Measurements from ENCODE around the gene SRSF5. TPM values are rescaled to one million over a fixed set of nuclear protein-coding genes. Genes with fewer than 3 reads are reported as not detected.

Gene SRSF5
- polyA plus RNA-seq, 3 donors: 410 to 554 (median 502) TPM

DNA sequence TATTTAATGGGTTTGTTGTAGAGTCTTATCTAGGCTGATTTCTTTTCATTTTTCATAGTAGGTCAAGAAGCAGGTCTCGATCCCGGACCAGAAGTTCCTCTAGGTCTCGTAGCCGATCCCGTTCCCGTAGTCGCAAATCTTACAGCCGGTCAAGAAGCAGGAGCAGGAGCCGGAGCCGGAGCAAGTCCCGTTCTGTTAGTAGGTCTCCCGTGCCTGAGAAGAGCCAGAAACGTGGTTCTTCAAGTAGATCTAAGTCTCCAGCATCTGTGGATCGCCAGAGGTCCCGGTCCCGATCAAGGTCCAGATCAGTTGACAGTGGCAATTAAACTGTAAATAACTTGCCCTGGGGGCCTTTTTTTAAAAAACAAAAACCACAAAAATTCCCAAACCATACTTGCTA, 4.2 kb downstream of the SRSF5 start:
- Histone ChIP-seq H3K4me1 (ENCODE audit: control insufficient read depth in 1 of 2, insufficient read depth in 2 of 2, low read length in 2 of 2) (peaks cover 16 to 24% of the 10 kb centered on the region in 2 donors), H3K36me3 (replicated peaks in 1 of 2; ENCODE audit: control insufficient read depth in 1 of 2, insufficient read depth in 2 of 2, low read length in 2 of 2) (peaks cover 78 to 84% of the 10 kb centered on the region in 2 donors), H3K79me2 (ENCODE audit: insufficient read depth, low read length) (peaks cover 88% of the 10 kb centered on the region), H3K27ac (ENCODE audit: low read depth in 1 of 2, low read length in 2 of 2) (no peak overlapping the region), H3K4me3 (replicated peaks in 1 of 3; ENCODE audit: low read depth in 2 of 3, low read length in 3 of 3) (no peak overlapping the region), H3K9ac (ENCODE audit: insufficient read depth, low read length, poor library complexity, severe bottlenecking) (no peak overlapping the region), H4K20me1 (ENCODE audit: insufficient read depth, low read length) (peaks cover 85% of the 10 kb centered on the region), H3K27me3 (ENCODE audit: control insufficient read depth in 2 of 2, insufficient read depth in 2 of 2, low read length in 2 of 2) (no peaks in the 10 kb centered on the region), H3K4me2 (replicated peaks; ENCODE audit: extremely low read depth, low read length, poor library complexity, severe bottlenecking) (no peak overlapping the region), H3K9me3 (replicated peaks in 1 of 2; ENCODE audit: control insufficient read depth in 1 of 2, insufficient read depth in 1 of 2, low read length in 2 of 2) (no peaks in the 10 kb centered on the region), H2AFZ (ENCODE audit: insufficient read depth, low read depth, low read length, poor library complexity, severe bottlenecking) (no peak overlapping the region)
- 98% methylated on average over 12 of the region's 16 CpGs for WGBS (ENCODE audit: insufficient coverage)
- peaks cover 0 to 2% (median 0%) of the 10 kb centered on the region in 3 donors for H3K27me3 Mint-ChIP-seq (ENCODE audit: low read depth in 3 of 3)
- peaks cover 76 to 81% of the 10 kb centered on the region in 2 donors for H3K36me3 Mint-ChIP-seq
- H3K4me1 Mint-ChIP-seq: peaks cover 28% of the 10 kb centered on the region
- intact Hi-C loops (cut with micrococcal nuclease): no loop called here
- DNase-seq: no peak
- TF ChIP-seq, protein P1, sequence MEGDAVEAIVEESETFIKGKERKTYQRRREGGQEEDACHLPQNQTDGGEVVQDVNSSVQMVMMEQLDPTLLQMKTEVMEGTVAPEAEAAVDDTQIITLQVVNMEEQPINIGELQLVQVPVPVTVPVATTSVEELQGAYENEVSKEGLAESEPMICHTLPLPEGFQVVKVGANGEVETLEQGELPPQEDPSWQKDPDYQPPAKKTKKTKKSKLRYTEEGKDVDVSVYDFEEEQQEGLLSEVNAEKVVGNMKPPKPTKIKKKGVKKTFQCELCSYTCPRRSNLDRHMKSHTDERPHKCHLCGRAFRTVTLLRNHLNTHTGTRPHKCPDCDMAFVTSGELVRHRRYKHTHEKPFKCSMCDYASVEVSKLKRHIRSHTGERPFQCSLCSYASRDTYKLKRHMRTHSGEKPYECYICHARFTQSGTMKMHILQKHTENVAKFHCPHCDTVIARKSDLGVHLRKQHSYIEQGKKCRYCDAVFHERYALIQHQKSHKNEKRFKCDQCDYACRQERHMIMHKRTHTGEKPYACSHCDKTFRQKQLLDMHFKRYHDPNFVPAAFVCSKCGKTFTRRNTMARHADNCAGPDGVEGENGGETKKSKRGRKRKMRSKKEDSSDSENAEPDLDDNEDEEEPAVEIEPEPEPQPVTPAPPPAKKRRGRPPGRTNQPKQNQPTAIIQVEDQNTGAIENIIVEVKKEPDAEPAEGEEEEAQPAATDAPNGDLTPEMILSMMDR (IDR thresholded peaks at IDR 0.05): no peak
- no peak overlapping the region for H3K4me3 Mint-ChIP-seq
- H3K9me3 Mint-ChIP-seq: peaks cover 0 to 12% (median 1%) of the 10 kb centered on the region in 7 donors
- peak overlapping the region in 2 of 7 donors; percentile 11 to 26 for H3K27ac Mint-ChIP-seq

DNA sequence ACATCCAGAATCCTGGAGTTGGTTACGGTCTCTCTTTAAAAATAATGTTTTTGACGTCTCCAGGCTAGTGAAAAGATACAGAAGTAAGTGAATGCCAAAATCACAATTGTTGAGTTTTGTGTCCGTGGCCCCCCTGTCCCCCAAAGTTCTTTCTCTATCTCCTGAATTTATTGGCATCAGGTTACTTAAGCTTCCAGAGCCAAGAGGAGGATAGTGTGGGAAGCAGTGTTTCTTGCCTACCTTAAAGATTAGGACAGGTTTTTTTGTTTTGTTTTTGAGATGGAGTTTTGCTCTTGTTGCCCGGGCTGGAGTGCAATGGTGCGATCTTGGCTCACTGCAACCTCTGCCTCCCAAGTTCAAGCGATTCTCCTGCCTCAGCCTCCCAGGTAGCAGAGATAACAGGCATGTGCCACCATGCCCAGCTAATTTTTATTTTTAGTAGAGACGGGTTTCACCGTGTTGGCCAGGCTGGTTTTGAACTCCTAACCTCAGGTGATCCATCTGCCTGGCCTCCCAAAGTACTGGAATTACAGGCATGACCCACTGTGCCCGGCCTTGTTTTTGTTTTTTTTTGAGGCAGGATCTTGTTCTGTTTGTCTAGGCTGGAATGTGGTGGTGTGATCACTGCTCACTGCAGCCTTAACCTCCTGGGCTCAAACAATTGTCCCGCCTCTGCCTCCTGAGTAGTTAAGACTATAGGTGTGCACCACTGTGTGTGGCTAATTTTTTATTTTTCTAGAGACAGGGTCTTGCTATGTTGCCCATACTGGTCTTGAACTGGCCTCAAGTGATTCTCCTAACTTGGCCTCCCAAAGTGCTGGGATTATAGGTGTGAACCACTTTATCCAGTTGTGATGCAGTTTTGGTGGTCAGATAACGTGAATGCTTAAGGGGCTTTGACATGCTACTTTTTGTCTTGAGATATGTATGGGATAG, 5.4 kb downstream of the SRSF5 start:
- no peak for DNase-seq
- Histone ChIP-seq H3K4me2 (replicated peaks; ENCODE audit: extremely low read depth, low read length, poor library complexity, severe bottlenecking) (no peak overlapping the region), H3K4me3 (replicated peaks in 1 of 3; ENCODE audit: low read depth in 2 of 3, low read length in 3 of 3) (no peak overlapping the region), H3K36me3 (replicated peaks in 1 of 2; ENCODE audit: control insufficient read depth in 1 of 2, insufficient read depth in 2 of 2, low read length in 2 of 2) (peaks cover 90 to 96% of the 10 kb centered on the region in 2 donors), H3K9ac (ENCODE audit: insufficient read depth, low read length, poor library complexity, severe bottlenecking) (no peak overlapping the region), H3K9me3 (replicated peaks in 1 of 2; ENCODE audit: control insufficient read depth in 1 of 2, insufficient read depth in 1 of 2, low read length in 2 of 2) (no peaks in the 10 kb centered on the region), H3K4me1 (ENCODE audit: control insufficient read depth in 1 of 2, insufficient read depth in 2 of 2, low read length in 2 of 2) (peaks cover 10 to 18% of the 10 kb centered on the region in 2 donors), H3K27me3 (ENCODE audit: control insufficient read depth in 2 of 2, insufficient read depth in 2 of 2, low read length in 2 of 2) (no peaks in the 10 kb centered on the region), H2AFZ (ENCODE audit: insufficient read depth, low read depth, low read length, poor library complexity, severe bottlenecking) (no peak overlapping the region), H3K79me2 (ENCODE audit: insufficient read depth, low read length) (peaks cover 87% of the 10 kb centered on the region), H4K20me1 (ENCODE audit: insufficient read depth, low read length) (peaks cover 98% of the 10 kb centered on the region), H3K27ac (ENCODE audit: low read depth in 1 of 2, low read length in 2 of 2) (no peak overlapping the region)
- Mint-ChIP-seq H3K4me1 (peaks cover 26% of the 10 kb centered on the region), H3K27me3 (ENCODE audit: low read depth in 3 of 3) (peaks cover 0 to 3% (median 0%) of the 10 kb centered on the region in 3 donors), H3K4me3 (no peak overlapping the region), H3K9me3 (peaks cover 0 to 6% (median 1%) of the 10 kb centered on the region in 7 donors), H3K36me3 (peaks cover 88 to 93% of the 10 kb centered on the region in 2 donors), H3K27ac (peak overlapping the region in 2 of 7 donors; percentile 19 to 41)
- intact Hi-C loops (cut with micrococcal nuclease): no loop called here
- TF ChIP-seq, protein P1 (IDR thresholded peaks at IDR 0.05): no peak
- 100% methylated on average over 3 of the region's 11 CpGs for WGBS (ENCODE audit: insufficient coverage)

Measured in CD14-positive monocyte (primary cell).